ENCODE measurements around the gene HNRNPAB. TPM values are rescaled to one million over a fixed set of nuclear protein-coding genes. Genes with fewer than 3 reads are reported as not detected.

HNRNPAB gene
- total and polyA plus RNA-seq, 2 donors (not counting 3 experiments of a cell fraction or from before 2014, with no cell fraction given): 207 to 309 TPM

DNA sequence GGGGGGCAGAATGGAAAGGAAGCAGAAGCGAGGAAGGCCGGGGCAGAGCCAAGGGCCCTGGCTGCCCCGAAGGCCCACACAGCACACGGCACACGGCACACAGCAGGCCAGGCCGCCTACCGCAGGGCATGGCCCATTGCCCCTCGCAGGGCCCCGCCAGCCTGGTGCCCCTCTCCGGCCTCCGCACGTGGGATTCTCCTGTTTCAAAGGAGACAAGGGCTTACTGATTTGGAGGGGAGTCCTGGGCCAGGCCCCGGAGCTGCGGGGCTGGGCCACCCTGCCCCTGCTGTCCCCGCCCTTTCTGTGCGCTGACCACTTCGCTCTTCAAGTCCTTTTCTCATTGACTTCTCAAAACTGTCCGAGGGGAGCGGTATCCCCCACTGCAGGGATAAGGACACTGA, 36.0 kb downstream of the HNRNPAB start:
- intact Hi-C loops (cut with micrococcal nuclease): no loop called here
- CTCF ChIA-PET: interaction anchor here (1.2 kb wide), 1 partner anchor 11 kb away, joined by 4 read pairs; no protein-coding TSS in a partner anchor
- no peak overlapping the region for H3K4me2 ChIP-seq (ENCODE audit: insufficient read depth, low read length)
- H3K27me3 ChIP-seq (ENCODE audit: control insufficient read depth in 2 of 2, insufficient read depth in 2 of 2, low read length in 2 of 2): no peaks in the 10 kb centered on the region
- DNase-seq (ENCODE audit: low read depth, low spot score) (no peak), FAIRE-seq (no peak)
- no peak overlapping the region for H3K4me3 ChIP-seq (replicated peaks in 1 of 3; ENCODE audit: insufficient read depth in 1 of 3, low read depth in 1 of 3, low read length in 3 of 3)
- BruUV-seq (replicated peaks): no TSS peak
- H3K27ac ChIP-seq (ENCODE audit: insufficient read depth, low read depth, low read length): no peak overlapping the region
- H3K9me1 ChIP-seq (replicated peaks; ENCODE audit: control insufficient read depth, extremely low read depth, insufficient read depth, low read length): no peaks in the 10 kb centered on the region
- no peaks in the 10 kb centered on the region for H3K9me3 ChIP-seq (replicated peaks; ENCODE audit: control insufficient read depth, insufficient read depth, low read length)
- POLR2A ChIA-PET: no interaction called here
- H4K20me1 ChIP-seq (replicated peaks; ENCODE audit: control insufficient read depth, extremely low read depth, insufficient read depth, low read length): no peaks in the 10 kb centered on the region
- dilution Hi-C loops (cut with MboI; ENCODE audit: extremely low pct_ligation_motif_present, low sequenced_read_pairs): no loop called here
- no peaks in the 10 kb centered on the region for H3K79me2 ChIP-seq (ENCODE audit: control insufficient read depth, insufficient read depth, low read length)
- H2AFZ ChIP-seq (ENCODE audit: low read depth, low read length): peak overlapping the region; percentile 68
- no peak overlapping the region for H3K9ac ChIP-seq (replicated peaks; ENCODE audit: extremely low read depth, insufficient read depth, low read length)
- no peaks in the 10 kb centered on the region for H3K36me3 ChIP-seq (ENCODE audit: control insufficient read depth in 2 of 2, extremely low read depth in 1 of 2, insufficient read depth in 2 of 2, low read length in 2 of 2)
- TF ChIP-seq MYC (IDR thresholded peaks at IDR 0.05; ENCODE audit: low read depth, low read length) (no peak), FOS (IDR thresholded peaks at IDR 0.05; ENCODE audit: borderline replicate concordance, insufficient read depth, low read length) (no peak), JUN (IDR thresholded peaks at IDR 0.05; ENCODE audit: borderline replicate concordance, insufficient read depth, insufficient read length, low read depth) (no peak), POLR2A (IDR thresholded peaks at IDR 0.05; ENCODE audit: low read depth, low read length) (no peak), EZH2 (IDR thresholded peaks at IDR 0.05; ENCODE audit: borderline replicate concordance, low read depth, low read length, severe bottlenecking) (no peak), GATA2 (IDR thresholded peaks at IDR 0.05; ENCODE audit: insufficient read depth, insufficient read length, low read depth, low read length) (no peak)
- peaks cover 14% of the 10 kb centered on the region for H3K4me1 ChIP-seq (ENCODE audit: control insufficient read depth, extremely low read depth, insufficient read depth, low read length)

GRCh38 chr5:178240766-178241165, 36.4 kb downstream of the HNRNPAB start:
- H2AFZ ChIP-seq (ENCODE audit: low read depth, low read length): peak overlapping the region; percentile 68
- H3K9me3 ChIP-seq (replicated peaks; ENCODE audit: control insufficient read depth, insufficient read depth, low read length): no peaks in the 10 kb centered on the region
- peaks cover 14% of the 10 kb centered on the region for H3K4me1 ChIP-seq (ENCODE audit: control insufficient read depth, extremely low read depth, insufficient read depth, low read length)
- ChIA-PET CTCF (interaction anchor here (1.2 kb wide), 1 partner anchor 10 kb away, joined by 4 read pairs; no protein-coding TSS in a partner anchor), POLR2A (no interaction called here)
- no peaks in the 10 kb centered on the region for H3K9me1 ChIP-seq (replicated peaks; ENCODE audit: control insufficient read depth, extremely low read depth, insufficient read depth, low read length)
- FAIRE-seq: no peak
- no peaks in the 10 kb centered on the region for H3K79me2 ChIP-seq (ENCODE audit: control insufficient read depth, insufficient read depth, low read length)
- intact Hi-C loops (cut with micrococcal nuclease): no loop called here
- H3K27me3 ChIP-seq (ENCODE audit: control insufficient read depth in 2 of 2, insufficient read depth in 2 of 2, low read length in 2 of 2): no peaks in the 10 kb centered on the region
- BruUV-seq (replicated peaks): no TSS peak
- no peaks in the 10 kb centered on the region for H3K36me3 ChIP-seq (ENCODE audit: control insufficient read depth in 2 of 2, extremely low read depth in 1 of 2, insufficient read depth in 2 of 2, low read length in 2 of 2)
- no peak overlapping the region for H3K27ac ChIP-seq (ENCODE audit: insufficient read depth, low read depth, low read length)
- no peak overlapping the region for H3K4me2 ChIP-seq (ENCODE audit: insufficient read depth, low read length)
- dilution Hi-C loops (cut with MboI; ENCODE audit: extremely low pct_ligation_motif_present, low sequenced_read_pairs): no loop called here
- no peak for DNase-seq (ENCODE audit: low read depth, low spot score)
- no peaks in the 10 kb centered on the region for H4K20me1 ChIP-seq (replicated peaks; ENCODE audit: control insufficient read depth, extremely low read depth, insufficient read depth, low read length)
- TF ChIP-seq, protein P1, sequence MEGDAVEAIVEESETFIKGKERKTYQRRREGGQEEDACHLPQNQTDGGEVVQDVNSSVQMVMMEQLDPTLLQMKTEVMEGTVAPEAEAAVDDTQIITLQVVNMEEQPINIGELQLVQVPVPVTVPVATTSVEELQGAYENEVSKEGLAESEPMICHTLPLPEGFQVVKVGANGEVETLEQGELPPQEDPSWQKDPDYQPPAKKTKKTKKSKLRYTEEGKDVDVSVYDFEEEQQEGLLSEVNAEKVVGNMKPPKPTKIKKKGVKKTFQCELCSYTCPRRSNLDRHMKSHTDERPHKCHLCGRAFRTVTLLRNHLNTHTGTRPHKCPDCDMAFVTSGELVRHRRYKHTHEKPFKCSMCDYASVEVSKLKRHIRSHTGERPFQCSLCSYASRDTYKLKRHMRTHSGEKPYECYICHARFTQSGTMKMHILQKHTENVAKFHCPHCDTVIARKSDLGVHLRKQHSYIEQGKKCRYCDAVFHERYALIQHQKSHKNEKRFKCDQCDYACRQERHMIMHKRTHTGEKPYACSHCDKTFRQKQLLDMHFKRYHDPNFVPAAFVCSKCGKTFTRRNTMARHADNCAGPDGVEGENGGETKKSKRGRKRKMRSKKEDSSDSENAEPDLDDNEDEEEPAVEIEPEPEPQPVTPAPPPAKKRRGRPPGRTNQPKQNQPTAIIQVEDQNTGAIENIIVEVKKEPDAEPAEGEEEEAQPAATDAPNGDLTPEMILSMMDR (IDR thresholded peaks at IDR 0.05; ENCODE audit: extremely low read depth in 1 of 2, insufficient read depth in 1 of 2, low read depth in 1 of 2, low read length in 2 of 2): no peak
- no peak for TF ChIP-seq POLR2A (IDR thresholded peaks at IDR 0.05; ENCODE audit: low read depth, low read length)
- no peak overlapping the region for H3K9ac ChIP-seq (replicated peaks; ENCODE audit: extremely low read depth, insufficient read depth, low read length)
- no peak overlapping the region for H3K4me3 ChIP-seq (replicated peaks in 1 of 3; ENCODE audit: insufficient read depth in 1 of 3, low read depth in 1 of 3, low read length in 3 of 3)
